ENCODE results near the gene APBA2.

Gene APBA2

DNA sequence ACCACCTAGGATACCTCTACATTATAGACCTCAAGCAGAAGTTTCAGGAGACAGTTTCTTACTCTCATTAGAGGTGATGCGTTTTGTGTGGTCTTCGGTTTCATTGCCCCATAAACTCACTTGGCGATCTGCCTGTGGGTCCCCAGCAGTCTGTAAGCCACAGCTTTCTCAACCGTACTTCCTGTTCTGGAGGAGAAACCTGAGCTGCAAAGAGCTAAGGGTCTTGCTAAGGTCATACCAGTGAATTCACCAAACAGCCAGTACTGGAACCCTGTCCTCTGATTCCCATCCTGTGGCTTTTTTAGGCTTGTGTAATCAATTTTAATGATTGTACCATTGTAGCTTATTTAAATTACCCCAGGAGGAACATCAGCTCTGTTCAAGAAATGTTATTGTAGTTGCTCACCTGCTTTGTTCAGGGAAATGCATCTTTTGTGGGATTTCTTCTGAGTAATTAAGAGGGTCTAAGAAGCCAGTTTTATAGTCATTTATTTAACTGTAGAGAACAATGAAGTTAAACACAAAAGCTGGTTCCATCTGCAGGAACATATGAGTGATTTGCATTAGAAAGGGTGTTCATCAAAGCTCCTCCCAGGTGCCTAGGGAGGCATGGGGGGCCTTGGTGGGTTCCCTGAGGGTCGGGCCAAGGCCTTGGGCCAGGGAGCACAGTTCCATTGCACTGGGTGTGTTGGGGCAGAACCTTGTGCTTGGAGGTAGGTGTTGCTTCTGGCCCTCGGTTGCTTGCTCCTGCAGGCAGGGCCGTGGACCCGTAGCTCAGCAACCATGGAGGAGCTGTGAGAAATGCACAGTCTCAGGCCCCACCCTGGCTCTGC is 69.6 kb downstream of the APBA2 start (continued):
- TF ChIP-seq, protein P1, sequence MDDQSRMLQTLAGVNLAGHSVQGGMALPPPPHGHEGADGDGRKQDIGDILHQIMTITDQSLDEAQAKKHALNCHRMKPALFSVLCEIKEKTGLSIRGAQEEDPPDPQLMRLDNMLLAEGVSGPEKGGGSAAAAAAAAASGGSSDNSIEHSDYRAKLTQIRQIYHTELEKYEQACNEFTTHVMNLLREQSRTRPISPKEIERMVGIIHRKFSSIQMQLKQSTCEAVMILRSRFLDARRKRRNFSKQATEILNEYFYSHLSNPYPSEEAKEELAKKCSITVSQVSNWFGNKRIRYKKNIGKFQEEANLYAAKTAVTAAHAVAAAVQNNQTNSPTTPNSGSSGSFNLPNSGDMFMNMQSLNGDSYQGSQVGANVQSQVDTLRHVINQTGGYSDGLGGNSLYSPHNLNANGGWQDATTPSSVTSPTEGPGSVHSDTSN (CRISPR knock-in tag; IDR thresholded peaks at IDR 0.05) = no peak
- no peak for TF ChIP-seq ZNF140 (tag by site-specific recombination; IDR thresholded peaks at IDR 0.05)
- no peak for TF ChIP-seq ZNF791 (tag by site-specific recombination; IDR thresholded peaks at IDR 0.05)
- no peak for TF ChIP-seq ZNF354C (tag by site-specific recombination; IDR thresholded peaks at IDR 0.05; ENCODE audit: borderline replicate concordance, low read depth)
- no peak for TF ChIP-seq ZNF433 (tag by site-specific recombination; IDR thresholded peaks at IDR 0.05; ENCODE audit: low read depth)
- TF ChIP-seq ZFP69B (tag by site-specific recombination; IDR thresholded peaks at IDR 0.05) = peak; percentile 70; the same call in 1 of the 2 replicates

DNA sequence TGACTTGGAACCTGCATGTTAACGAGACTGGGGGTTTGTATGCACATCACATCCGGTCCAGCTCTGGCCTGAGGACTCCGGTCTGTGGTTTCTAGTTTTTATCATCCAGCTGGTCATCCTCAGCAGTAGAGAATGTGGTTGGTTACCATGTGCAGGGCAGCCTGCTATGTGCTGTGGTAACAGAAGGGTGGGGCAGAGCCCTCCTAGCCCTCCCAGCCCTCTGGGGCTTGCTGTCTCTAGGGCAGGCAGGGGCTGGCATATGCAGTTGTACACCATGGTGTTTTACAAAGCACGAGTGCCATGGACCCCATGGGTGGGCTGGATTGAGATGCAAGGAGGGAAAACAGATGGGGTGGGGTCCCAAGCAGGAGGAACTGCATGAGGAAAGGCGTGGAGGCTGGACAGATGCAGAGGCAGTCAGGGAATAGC is 70.2 kb downstream of the APBA2 start:
- TF ChIP-seq ZNF610 (tag by site-specific recombination; IDR thresholded peaks at IDR 0.05; ENCODE audit: borderline replicate concordance) (no peak), ZNF214 (tag by site-specific recombination; IDR thresholded peaks at IDR 0.05; ENCODE audit: borderline replicate concordance) (no peak), ZNF701 (tag by site-specific recombination; IDR thresholded peaks at IDR 0.05) (no peak), ZNF311 (tag by site-specific recombination; IDR thresholded peaks at IDR 0.05; ENCODE audit: borderline replicate concordance) (no peak), ZNF830 (tag by site-specific recombination; IDR thresholded peaks at IDR 0.05; ENCODE audit: low read depth) (no peak), ZNF433 (tag by site-specific recombination; IDR thresholded peaks at IDR 0.05; ENCODE audit: low read depth) (no peak), ZNF585B (tag by site-specific recombination; IDR thresholded peaks at IDR 0.05) (no peak), ZNF112 (tag by site-specific recombination; IDR thresholded peaks at IDR 0.05) (no peak), ZNF37A (tag by site-specific recombination; IDR thresholded peaks at IDR 0.05) (no peak), ZFHX2 (tag by site-specific recombination; conservative IDR thresholded peaks at IDR 0.05) (no peak), SP3 (tag by site-specific recombination; IDR thresholded peaks at IDR 0.05) (no peak), ZNF202 (tag by site-specific recombination; IDR thresholded peaks at IDR 0.05; ENCODE audit: borderline replicate concordance) (no peak), ZBTB8A (tag by site-specific recombination; IDR thresholded peaks at IDR 0.05) (no peak), MYNN (tag by site-specific recombination; IDR thresholded peaks at IDR 0.05; ENCODE audit: borderline replicate concordance) (no peak), GLI2 (tag by site-specific recombination; IDR thresholded peaks at IDR 0.05; ENCODE audit: borderline replicate concordance, low read depth) (no peak), KLF16 (tag by site-specific recombination; IDR thresholded peaks at IDR 0.05) (no peak)
- TF ChIP-seq, protein P2, sequence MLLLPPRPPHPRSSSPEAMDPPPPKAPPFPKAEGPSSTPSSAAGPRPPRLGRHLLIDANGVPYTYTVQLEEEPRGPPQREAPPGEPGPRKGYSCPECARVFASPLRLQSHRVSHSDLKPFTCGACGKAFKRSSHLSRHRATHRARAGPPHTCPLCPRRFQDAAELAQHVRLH (tag by site-specific recombination; IDR thresholded peaks at IDR 0.05) = no peak
- TF ChIP-seq, protein P3, sequence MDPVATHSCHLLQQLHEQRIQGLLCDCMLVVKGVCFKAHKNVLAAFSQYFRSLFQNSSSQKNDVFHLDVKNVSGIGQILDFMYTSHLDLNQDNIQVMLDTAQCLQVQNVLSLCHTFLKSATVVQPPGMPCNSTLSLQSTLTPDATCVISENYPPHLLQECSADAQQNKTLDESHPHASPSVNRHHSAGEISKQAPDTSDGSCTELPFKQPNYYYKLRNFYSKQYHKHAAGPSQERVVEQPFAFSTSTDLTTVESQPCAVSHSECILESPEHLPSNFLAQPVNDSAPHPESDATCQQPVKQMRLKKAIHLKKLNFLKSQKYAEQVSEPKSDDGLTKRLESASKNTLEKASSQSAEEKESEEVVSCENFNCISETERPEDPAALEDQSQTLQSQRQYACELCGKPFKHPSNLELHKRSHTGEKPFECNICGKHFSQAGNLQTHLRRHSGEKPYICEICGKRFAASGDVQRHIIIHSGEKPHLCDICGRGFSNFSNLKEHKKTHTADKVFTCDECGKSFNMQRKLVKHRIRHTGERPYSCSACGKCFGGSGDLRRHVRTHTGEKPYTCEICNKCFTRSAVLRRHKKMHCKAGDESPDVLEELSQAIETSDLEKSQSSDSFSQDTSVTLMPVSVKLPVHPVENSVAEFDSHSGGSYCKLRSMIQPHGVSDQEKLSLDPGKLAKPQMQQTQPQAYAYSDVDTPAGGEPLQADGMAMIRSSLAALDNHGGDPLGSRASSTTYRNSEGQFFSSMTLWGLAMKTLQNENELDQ (tag by site-specific recombination; IDR thresholded peaks at IDR 0.05; ENCODE audit: low read depth) = no peak
- TF ChIP-seq, protein P4, sequence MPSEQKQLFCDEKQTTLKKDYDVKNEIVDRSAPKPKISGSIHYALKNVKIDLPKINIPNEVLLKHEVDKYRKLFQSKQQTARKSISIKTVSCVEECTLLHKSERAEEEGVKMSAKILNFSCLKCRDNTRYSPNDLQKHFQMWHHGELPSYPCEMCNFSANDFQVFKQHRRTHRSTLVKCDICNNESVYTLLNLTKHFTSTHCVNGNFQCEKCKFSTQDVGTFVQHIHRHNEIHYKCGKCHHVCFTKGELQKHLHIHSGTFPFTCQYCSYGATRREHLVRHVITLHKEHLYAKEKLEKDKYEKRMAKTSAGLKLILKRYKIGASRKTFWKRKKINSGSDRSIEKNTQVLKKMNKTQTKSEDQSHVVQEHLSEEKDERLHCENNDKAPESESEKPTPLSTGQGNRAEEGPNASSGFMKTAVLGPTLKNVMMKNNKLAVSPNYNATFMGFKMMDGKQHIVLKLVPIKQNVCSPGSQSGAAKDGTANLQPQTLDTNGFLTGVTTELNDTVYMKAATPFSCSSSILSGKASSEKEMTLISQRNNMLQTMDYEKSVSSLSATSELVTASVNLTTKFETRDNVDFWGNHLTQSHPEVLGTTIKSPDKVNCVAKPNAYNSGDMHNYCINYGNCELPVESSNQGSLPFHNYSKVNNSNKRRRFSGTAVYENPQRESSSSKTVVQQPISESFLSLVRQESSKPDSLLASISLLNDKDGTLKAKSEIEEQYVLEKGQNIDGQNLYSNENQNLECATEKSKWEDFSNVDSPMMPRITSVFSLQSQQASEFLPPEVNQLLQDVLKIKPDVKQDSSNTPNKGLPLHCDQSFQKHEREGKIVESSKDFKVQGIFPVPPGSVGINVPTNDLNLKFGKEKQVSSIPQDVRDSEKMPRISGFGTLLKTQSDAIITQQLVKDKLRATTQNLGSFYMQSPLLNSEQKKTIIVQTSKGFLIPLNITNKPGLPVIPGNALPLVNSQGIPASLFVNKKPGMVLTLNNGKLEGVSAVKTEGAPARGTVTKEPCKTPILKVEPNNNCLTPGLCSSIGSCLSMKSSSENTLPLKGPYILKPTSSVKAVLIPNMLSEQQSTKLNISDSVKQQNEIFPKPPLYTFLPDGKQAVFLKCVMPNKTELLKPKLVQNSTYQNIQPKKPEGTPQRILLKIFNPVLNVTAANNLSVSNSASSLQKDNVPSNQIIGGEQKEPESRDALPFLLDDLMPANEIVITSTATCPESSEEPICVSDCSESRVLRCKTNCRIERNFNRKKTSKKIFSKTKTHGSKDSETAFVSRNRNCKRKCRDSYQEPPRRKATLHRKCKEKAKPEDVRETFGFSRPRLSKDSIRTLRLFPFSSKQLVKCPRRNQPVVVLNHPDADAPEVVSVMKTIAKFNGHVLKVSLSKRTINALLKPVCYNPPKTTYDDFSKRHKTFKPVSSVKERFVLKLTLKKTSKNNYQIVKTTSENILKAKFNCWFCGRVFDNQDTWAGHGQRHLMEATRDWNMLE (tag by site-specific recombination; conservative IDR thresholded peaks at IDR 0.05; ENCODE audit: low read depth) = no peak
- H3K4me3 ChIP-seq (ENCODE audit: low read depth, low read length) = no peak overlapping the region
- ChIA-PET CTCF (interaction anchor here (2.2 kb wide), 1 partner anchor 19 kb away, joined by 7 read pairs; no protein-coding TSS in a partner anchor), POLR2A (interaction anchor here (0.6 kb wide), 1 partner anchor 104 kb away, joined by 4 read pairs; no protein-coding TSS in a partner anchor)
- H3K9me3 ChIP-seq (ENCODE audit: control insufficient read depth, insufficient read depth, low read depth, low read length) = no peaks in the 10 kb centered on the region
- no peaks in the 10 kb centered on the region for H3K36me3 ChIP-seq (ENCODE audit: control insufficient read depth in 2 of 2, insufficient read depth in 1 of 2, low read length in 2 of 2)
- H3K27ac ChIP-seq (ENCODE audit: extremely low read depth, low read depth, low read length) = 0 out of 2 replicates have a peak overlapping the region, but pooled peaks have one; percentile 43
- H3K4me1 ChIP-seq (ENCODE audit: control insufficient read depth, insufficient read depth, low read length) = peaks cover 6% of the 10 kb centered on the region
